HG02763 (cell line): ENCODE results near the gene TAF1L.

ENCODE experiments used
- ATAC-seq: cut with Tn5 transposase; IDR thresholded peaks from one replicate; pipeline ENCODE4 v1.9.1; 2021; ENCODE audit warnings: mild to moderate bottlenecking, moderate library complexity; ENCODE audit not compliant: unreplicated experiment

Gene TAF1L

GRCh38 chr9:32596096-32596865 is 39.2 kb downstream of the TAF1L start:
- ATAC-seq: no peak

DNA sequence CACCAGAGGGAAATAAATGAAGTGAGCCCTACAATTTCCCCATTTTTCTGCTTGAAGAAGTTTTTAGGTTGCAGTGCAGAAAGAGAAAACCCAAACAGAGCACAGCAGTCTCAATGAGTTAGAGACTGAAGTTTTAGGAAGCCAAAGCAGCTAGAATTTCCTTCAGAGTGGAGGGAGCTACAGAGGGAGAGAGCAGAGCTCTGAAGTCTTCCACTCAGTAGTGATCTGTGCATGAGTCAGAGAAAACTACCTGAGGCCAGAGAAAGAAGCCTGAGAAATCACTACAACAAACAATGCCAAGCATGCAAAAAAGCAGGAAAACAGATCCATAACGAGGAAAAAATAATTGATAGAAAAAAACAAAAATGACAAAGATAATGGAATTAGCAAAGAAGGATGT is 44.6 kb downstream of the TAF1L start:
- ATAC-seq: no peak

DNA sequence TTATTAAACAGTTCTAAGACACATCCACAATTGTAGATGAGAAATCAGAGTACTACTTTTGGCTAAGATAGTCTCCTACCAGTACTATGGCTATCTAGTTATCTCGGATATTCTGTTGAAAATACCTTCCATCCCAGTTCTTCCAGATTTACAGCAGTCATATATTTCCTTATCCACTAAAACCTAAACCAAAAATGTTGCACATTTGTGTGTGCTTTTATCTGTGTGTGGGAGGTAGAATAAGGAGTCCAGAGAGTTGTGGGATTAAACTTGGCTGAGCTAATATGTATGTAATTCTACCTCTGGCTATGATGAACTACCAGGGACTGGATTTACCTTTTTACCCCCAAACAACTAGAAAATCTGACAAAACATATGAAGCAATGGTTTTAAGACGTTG is 45.0 kb downstream of the TAF1L start:
- no peak for ATAC-seq

DNA sequence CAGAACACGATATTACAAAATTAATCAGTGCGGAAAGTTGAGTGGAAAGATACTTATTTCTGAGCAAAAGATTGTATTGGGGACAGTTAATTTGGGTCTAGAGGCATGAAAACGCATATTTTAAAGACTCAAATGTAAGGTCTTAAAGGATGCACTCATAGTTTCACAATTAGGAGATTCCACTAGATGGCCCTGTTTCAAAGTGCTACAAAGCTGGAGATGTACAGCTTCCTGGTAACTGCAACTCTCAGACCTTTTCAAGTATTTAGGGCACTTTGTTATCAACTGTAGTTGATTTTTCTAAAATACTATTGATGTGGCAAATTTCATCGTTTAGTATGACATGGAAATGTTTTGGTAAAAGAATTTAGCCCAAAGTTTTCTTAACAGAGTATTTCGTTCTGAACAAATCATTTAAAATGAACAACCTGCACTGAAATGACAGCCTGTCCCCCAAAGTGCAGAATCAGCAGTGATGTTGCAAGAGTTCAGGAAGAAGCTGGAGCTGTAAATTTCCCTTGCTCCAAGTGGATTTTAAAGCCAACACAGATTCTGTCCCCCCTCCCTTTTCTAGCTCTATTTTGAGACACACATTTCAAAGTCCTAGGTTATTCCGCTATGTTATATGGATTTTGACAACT is 46.3 kb downstream of the TAF1L start:
- ATAC-seq: no peak

GRCh38 chr9:32587901-32588300 is 47.6 kb downstream of the TAF1L start:
- ATAC-seq: no peak

GRCh38 chr9:32584784-32585183 is 50.7 kb downstream of the TAF1L start:
- ATAC-seq: no peak

DNA sequence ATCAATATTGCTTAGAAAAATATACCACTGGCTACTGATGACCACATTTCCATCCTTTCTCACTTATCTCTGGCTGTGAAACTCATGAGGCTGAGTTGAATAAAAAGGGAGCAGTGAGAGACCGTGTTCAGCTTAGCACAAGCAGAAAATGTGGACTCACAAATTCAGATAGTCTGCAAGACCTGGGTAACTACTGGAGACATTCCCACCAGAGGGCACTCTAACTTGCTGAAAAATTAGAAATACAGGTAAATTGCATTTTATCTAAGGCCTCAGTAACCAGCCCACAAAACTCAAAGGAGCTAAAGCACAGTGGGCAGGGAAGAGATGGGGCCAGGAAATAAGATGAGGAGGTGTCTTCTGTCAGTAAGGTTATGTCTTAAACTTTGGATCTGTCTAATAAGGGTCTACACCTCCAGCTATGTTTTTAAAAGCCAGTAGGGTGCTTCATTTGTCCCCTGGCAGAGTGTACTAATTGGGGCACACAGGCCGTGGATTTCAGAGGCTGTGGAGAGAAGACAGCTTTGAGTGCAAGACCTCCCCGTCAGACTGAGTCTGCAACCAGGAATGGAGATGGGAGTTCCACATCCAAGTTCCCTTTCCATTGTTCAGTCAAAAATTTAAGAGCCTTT is 53.8 kb downstream of the TAF1L start:
- ATAC-seq: no peak

DNA sequence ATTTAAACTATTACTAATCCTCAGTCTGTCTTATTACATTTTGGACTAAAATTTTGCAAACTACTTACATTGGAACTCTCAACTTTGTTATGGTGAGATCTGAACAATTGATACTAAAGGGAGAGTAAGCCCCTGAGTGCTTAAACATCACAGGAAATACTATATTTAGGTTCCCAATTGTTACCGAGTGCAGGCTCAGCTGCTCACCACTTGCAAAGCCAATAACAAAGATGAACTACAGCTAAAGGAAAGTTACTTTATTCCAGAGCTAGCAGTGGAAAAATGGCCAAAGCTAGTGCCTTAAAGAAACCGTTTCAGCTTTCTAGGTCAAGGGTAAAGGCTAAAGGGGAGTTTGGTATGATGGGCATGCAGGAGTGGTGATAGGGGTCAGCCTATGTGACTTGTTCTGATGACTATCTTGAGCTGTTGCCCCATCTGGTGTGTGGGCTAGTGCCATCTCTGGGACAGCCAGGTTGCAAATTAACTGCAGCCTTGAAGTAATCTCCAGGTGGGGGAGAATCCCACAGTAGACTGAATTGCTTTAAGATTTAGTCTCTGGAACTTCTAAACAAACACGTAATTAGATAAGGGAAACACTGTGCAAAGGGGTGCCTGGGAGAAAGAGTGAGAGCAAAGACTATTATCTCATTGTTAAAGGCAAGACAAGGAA is 54.7 kb downstream of the TAF1L start:
- no peak for ATAC-seq

GRCh38 chr9:32579706-32580331 is 55.6 kb downstream of the TAF1L start:
- ATAC-seq: no peak
